ENCODE results near the gene GNA14. TPM values are rescaled to one million over a fixed set of nuclear protein-coding genes. Genes with fewer than 3 reads are reported as not detected.

Gene GNA14
- total and polyA plus RNA-seq, 5 donors = 2.5 to 5.2 (median 4.3) TPM

- Histone ChIP-seq H3K9me3 (ENCODE audit: control insufficient read depth, low read length) (no peaks in the 10 kb centered on the region), H3K27me3 (ENCODE audit: control insufficient read depth, insufficient read depth) (no peaks in the 10 kb centered on the region), H3K4me3 (ENCODE audit: low read length) (no peak overlapping the region), H3K4me1 (ENCODE audit: control insufficient read depth, insufficient read depth, low read length) (no peaks in the 10 kb centered on the region), H3K27ac (ENCODE audit: low read length) (no peak overlapping the region)
- no peak for ATAC-seq
- 85% methylated on average over 3 of the region's 3 CpGs for WGBS
- no peak for DNase-seq
- intact Hi-C loops (cut with DNase I) = no loop called here
Measured at GRCh38 chr9:77533671-77534070, 114.5 kb downstream of the GNA14 start.

- Histone ChIP-seq H3K4me1 (ENCODE audit: control insufficient read depth, insufficient read depth, low read length) (no peaks in the 10 kb centered on the region), H3K27ac (ENCODE audit: low read length) (no peak overlapping the region), H3K9me3 (ENCODE audit: control insufficient read depth, low read length) (no peaks in the 10 kb centered on the region), H3K27me3 (ENCODE audit: control insufficient read depth, insufficient read depth) (no peaks in the 10 kb centered on the region), H3K4me3 (ENCODE audit: low read length) (no peak overlapping the region)
- 83% methylated on average over 5 of the region's 5 CpGs for WGBS
- ATAC-seq (no peak), DNase-seq (no peak)
- intact Hi-C loops (cut with DNase I) = no loop called here
Measured at GRCh38 chr9:77532607-77533006, 115.5 kb downstream of the GNA14 start.

- Histone ChIP-seq H3K4me1 (ENCODE audit: control insufficient read depth, insufficient read depth, low read length) (no peaks in the 10 kb centered on the region), H3K4me3 (ENCODE audit: low read length) (no peak overlapping the region), H3K27me3 (ENCODE audit: control insufficient read depth, insufficient read depth) (no peaks in the 10 kb centered on the region), H3K27ac (ENCODE audit: low read length) (no peak overlapping the region), H3K9me3 (ENCODE audit: control insufficient read depth, low read length) (no peaks in the 10 kb centered on the region)
- intact Hi-C loops (cut with DNase I) = no loop called here
- 85% methylated on average over 4 of the region's 4 CpGs for WGBS
- no peak for ATAC-seq
- no peak for DNase-seq
Measured at GRCh38 chr9:77531400-77531799, 116.7 kb downstream of the GNA14 start.

- Histone ChIP-seq H3K4me3 (ENCODE audit: low read length) (no peak overlapping the region), H3K4me1 (ENCODE audit: control insufficient read depth, insufficient read depth, low read length) (no peaks in the 10 kb centered on the region), H3K27ac (ENCODE audit: low read length) (no peak overlapping the region), H3K9me3 (ENCODE audit: control insufficient read depth, low read length) (no peaks in the 10 kb centered on the region), H3K27me3 (ENCODE audit: control insufficient read depth, insufficient read depth) (no peaks in the 10 kb centered on the region)
- DNase-seq = no peak
- no peak for ATAC-seq
- WGBS = 76% methylated on average over 2 of the region's 2 CpGs
- intact Hi-C loops (cut with DNase I) = no loop called here
Measured at GRCh38 chr9:77523891-77524290, 124.2 kb downstream of the GNA14 start.

GRCh38 chr9:77521091-77521490, 127.0 kb downstream of the GNA14 start:
- H3K27me3 ChIP-seq (ENCODE audit: control insufficient read depth, insufficient read depth) = no peaks in the 10 kb centered on the region
- intact Hi-C loops (cut with DNase I) = no loop called here
- no peak overlapping the region for H3K4me3 ChIP-seq (ENCODE audit: low read length)
- DNase-seq (peak; percentile 50 to 87 (median 76)), ATAC-seq (peak in 1 of 2 donors; percentile 80)
- 45% methylated on average over 3 of the region's 3 CpGs for WGBS
- no peak overlapping the region for H3K27ac ChIP-seq (ENCODE audit: low read length)
- no peaks in the 10 kb centered on the region for H3K9me3 ChIP-seq (ENCODE audit: control insufficient read depth, low read length)
- no peaks in the 10 kb centered on the region for H3K4me1 ChIP-seq (ENCODE audit: control insufficient read depth, insufficient read depth, low read length)

- 84% methylated on average over 1 of the region's 1 CpG for WGBS
- no peaks in the 10 kb centered on the region for H3K9me3 ChIP-seq (ENCODE audit: control insufficient read depth, low read length)
- intact Hi-C loops (cut with DNase I) = no loop called here
Measured at GRCh38 chr9:77518688-77519087, 129.4 kb downstream of the GNA14 start.

GRCh38 chr9:77516781-77517180, 131.3 kb downstream of the GNA14 start:
- Histone ChIP-seq H3K4me1 (ENCODE audit: control insufficient read depth, insufficient read depth, low read length) (peaks cover 6% of the 10 kb centered on the region), H3K4me3 (ENCODE audit: low read length) (no peak overlapping the region), H3K27ac (ENCODE audit: low read length) (no peak overlapping the region), H3K27me3 (ENCODE audit: control insufficient read depth, insufficient read depth) (no peaks in the 10 kb centered on the region), H3K9me3 (ENCODE audit: control insufficient read depth, low read length) (no peaks in the 10 kb centered on the region)
- 59% methylated on average over 6 of the region's 6 CpGs for WGBS
- DNase-seq (no peak), ATAC-seq (no peak)
- intact Hi-C loops (cut with DNase I) = no loop called here

More at GRCh38 chr9:77518688-77519087, 129.4 kb downstream of the GNA14 start:
- peaks cover 3% of the 10 kb centered on the region for H3K4me1 ChIP-seq (ENCODE audit: control insufficient read depth, insufficient read depth, low read length)
- DNase-seq (no peak), ATAC-seq (no peak)
- H3K27ac ChIP-seq (ENCODE audit: low read length) = no peak overlapping the region
- H3K27me3 ChIP-seq (ENCODE audit: control insufficient read depth, insufficient read depth) = no peaks in the 10 kb centered on the region
- H3K4me3 ChIP-seq (ENCODE audit: low read length) = no peak overlapping the region

- DNase-seq (peak in 2 of 3 donors; percentile 37 to 76), ATAC-seq (peak; percentile 81 to 95)
- H3K4me1 ChIP-seq (ENCODE audit: control insufficient read depth, insufficient read depth, low read length) = peaks cover 10% of the 10 kb centered on the region
- 34% methylated on average over 9 of the region's 9 CpGs for WGBS
- no peak overlapping the region for H3K4me3 ChIP-seq (ENCODE audit: low read length)
- intact Hi-C loops (cut with DNase I) = no loop called here
- no peaks in the 10 kb centered on the region for H3K27me3 ChIP-seq (ENCODE audit: control insufficient read depth, insufficient read depth)
- H3K9me3 ChIP-seq (ENCODE audit: control insufficient read depth, low read length) = no peaks in the 10 kb centered on the region
- H3K27ac ChIP-seq (ENCODE audit: low read length) = peak overlapping the region; percentile 81
Measured at GRCh38 chr9:77514886-77515711, 133.0 kb downstream of the GNA14 start.

- no peak for DNase-seq
- Histone ChIP-seq H3K27ac (ENCODE audit: low read length) (no peak overlapping the region), H3K27me3 (ENCODE audit: control insufficient read depth, insufficient read depth) (no peaks in the 10 kb centered on the region), H3K9me3 (ENCODE audit: control insufficient read depth, low read length) (no peaks in the 10 kb centered on the region), H3K4me1 (ENCODE audit: control insufficient read depth, insufficient read depth, low read length) (peaks cover 10% of the 10 kb centered on the region), H3K4me3 (ENCODE audit: low read length) (no peak overlapping the region)
- intact Hi-C loops (cut with DNase I) = no loop called here
- no peak for ATAC-seq
- WGBS = 88% methylated on average over 5 of the region's 5 CpGs
Measured at GRCh38 chr9:77513457-77513856, 134.7 kb downstream of the GNA14 start.

GRCh38 chr9:77512876-77513275, 135.2 kb downstream of the GNA14 start:
- DNase-seq = peak in 2 of 3 donors; percentile 38 to 69
- H3K4me1 ChIP-seq (ENCODE audit: control insufficient read depth, insufficient read depth, low read length) = peaks cover 12% of the 10 kb centered on the region
- no peak overlapping the region for H3K27ac ChIP-seq (ENCODE audit: low read length)
- intact Hi-C loops (cut with DNase I) = no loop called here
- no peaks in the 10 kb centered on the region for H3K9me3 ChIP-seq (ENCODE audit: control insufficient read depth, low read length)
- H3K4me3 ChIP-seq (ENCODE audit: low read length) = no peak overlapping the region
- no peaks in the 10 kb centered on the region for H3K27me3 ChIP-seq (ENCODE audit: control insufficient read depth, insufficient read depth)
- no peak for ATAC-seq

- Histone ChIP-seq H3K27ac (ENCODE audit: low read length) (no peak overlapping the region), H3K27me3 (ENCODE audit: control insufficient read depth, insufficient read depth) (no peaks in the 10 kb centered on the region), H3K4me3 (ENCODE audit: low read length) (no peak overlapping the region), H3K9me3 (ENCODE audit: control insufficient read depth, low read length) (no peaks in the 10 kb centered on the region), H3K4me1 (ENCODE audit: control insufficient read depth, insufficient read depth, low read length) (peaks cover 12% of the 10 kb centered on the region)
- DNase-seq (no peak), ATAC-seq (no peak)
- intact Hi-C loops (cut with DNase I) = no loop called here
- 83% methylated on average over 3 of the region's 3 CpGs for WGBS
Measured at GRCh38 chr9:77511525-77511924, 136.6 kb downstream of the GNA14 start.
